Measurements from ENCODE around the gene CHRDL1. TPM values are rescaled to one million over a fixed set of nuclear protein-coding genes. Genes with fewer than 3 reads are reported as not detected.

The CHRDL1 gene
- total RNA-seq, 1 experiment from 2014 or later: not detected

GRCh38 chrX:110748256-110748806 lies 47.3 kb downstream of the CHRDL1 start:
- no TSS peak for BruUV-seq (replicated peaks)
- H3K4me3 Mint-ChIP-seq (ENCODE audit: unreplicated experiment): no peak overlapping the region
- intact Hi-C loops (cut with micrococcal nuclease): no loop called here
- peaks cover 11% of the 10 kb centered on the region for H3K4me1 Mint-ChIP-seq (ENCODE audit: insufficient read depth, unreplicated experiment)
- TF ChIP-seq, protein P1, sequence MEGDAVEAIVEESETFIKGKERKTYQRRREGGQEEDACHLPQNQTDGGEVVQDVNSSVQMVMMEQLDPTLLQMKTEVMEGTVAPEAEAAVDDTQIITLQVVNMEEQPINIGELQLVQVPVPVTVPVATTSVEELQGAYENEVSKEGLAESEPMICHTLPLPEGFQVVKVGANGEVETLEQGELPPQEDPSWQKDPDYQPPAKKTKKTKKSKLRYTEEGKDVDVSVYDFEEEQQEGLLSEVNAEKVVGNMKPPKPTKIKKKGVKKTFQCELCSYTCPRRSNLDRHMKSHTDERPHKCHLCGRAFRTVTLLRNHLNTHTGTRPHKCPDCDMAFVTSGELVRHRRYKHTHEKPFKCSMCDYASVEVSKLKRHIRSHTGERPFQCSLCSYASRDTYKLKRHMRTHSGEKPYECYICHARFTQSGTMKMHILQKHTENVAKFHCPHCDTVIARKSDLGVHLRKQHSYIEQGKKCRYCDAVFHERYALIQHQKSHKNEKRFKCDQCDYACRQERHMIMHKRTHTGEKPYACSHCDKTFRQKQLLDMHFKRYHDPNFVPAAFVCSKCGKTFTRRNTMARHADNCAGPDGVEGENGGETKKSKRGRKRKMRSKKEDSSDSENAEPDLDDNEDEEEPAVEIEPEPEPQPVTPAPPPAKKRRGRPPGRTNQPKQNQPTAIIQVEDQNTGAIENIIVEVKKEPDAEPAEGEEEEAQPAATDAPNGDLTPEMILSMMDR (IDR thresholded peaks at IDR 0.05; ENCODE audit: unreplicated experiment): no peak
- no peak overlapping the region for H3K27ac Mint-ChIP-seq (ENCODE audit: low read depth, unreplicated experiment)
- DNase-seq (ENCODE audit: unreplicated experiment): no peak
- no peaks in the 10 kb centered on the region for H3K9me3 Mint-ChIP-seq (ENCODE audit: unreplicated experiment)
- H3K27me3 Mint-ChIP-seq (ENCODE audit: insufficient read depth, unreplicated experiment): peaks cover 83% of the 10 kb centered on the region
- H3K36me3 Mint-ChIP-seq (ENCODE audit: insufficient read depth, unreplicated experiment): peaks cover 4% of the 10 kb centered on the region
- ChIA-PET POLR2A (no interaction called here), CTCF (interaction anchor here (0.8 kb wide), 1 partner anchor 11 kb away, joined by 4 read pairs; no protein-coding TSS in a partner anchor)

GRCh38 chrX:110746014-110746413 lies 49.6 kb downstream of the CHRDL1 start:
- POLR2A ChIA-PET: no interaction called here
- no peak for DNase-seq (ENCODE audit: unreplicated experiment)
- TF ChIP-seq, protein P1 (IDR thresholded peaks at IDR 0.05; ENCODE audit: unreplicated experiment): no peak
- Mint-ChIP-seq H3K9me3 (ENCODE audit: unreplicated experiment) (no peaks in the 10 kb centered on the region), H3K36me3 (ENCODE audit: insufficient read depth, unreplicated experiment) (peaks cover 5% of the 10 kb centered on the region), H3K4me1 (ENCODE audit: insufficient read depth, unreplicated experiment) (peaks cover 12% of the 10 kb centered on the region), H3K27me3 (ENCODE audit: insufficient read depth, unreplicated experiment) (peaks cover 65% of the 10 kb centered on the region), H3K4me3 (ENCODE audit: unreplicated experiment) (no peak overlapping the region), H3K27ac (ENCODE audit: low read depth, unreplicated experiment) (no peak overlapping the region)
- no TSS peak for BruUV-seq (replicated peaks)
- intact Hi-C loops (cut with micrococcal nuclease): no loop called here
- CTCF ChIA-PET: interaction anchor here (0.7 kb wide), 1 partner anchor 438 kb away, joined by 3 read pairs; no protein-coding TSS in a partner anchor

DNA sequence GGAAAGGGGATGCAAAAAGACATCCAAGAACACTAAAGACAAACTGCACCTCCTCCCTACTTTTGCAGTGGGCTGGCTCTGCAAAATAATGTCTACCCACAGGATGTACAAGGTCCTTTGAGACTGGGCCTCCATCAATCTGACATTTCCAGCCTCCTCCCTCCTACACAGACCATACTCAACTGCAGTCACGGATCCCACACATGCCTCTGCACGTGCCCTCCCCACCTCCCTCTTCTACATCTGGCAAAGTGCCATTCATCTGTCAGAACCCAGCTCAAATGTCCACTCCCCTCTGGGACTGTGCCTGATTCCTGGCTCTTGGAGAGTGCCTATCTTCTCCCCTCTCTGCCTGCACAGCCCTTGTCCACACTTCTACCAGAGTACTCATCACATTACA lies 50.3 kb downstream of the CHRDL1 start:
- POLR2A ChIA-PET: no interaction called here
- Mint-ChIP-seq H3K36me3 (ENCODE audit: insufficient read depth, unreplicated experiment) (peaks cover 5% of the 10 kb centered on the region), H3K4me3 (ENCODE audit: unreplicated experiment) (no peak overlapping the region), H3K27me3 (ENCODE audit: insufficient read depth, unreplicated experiment) (peaks cover 65% of the 10 kb centered on the region), H3K9me3 (ENCODE audit: unreplicated experiment) (no peaks in the 10 kb centered on the region), H3K27ac (ENCODE audit: low read depth, unreplicated experiment) (no peak overlapping the region), H3K4me1 (ENCODE audit: insufficient read depth, unreplicated experiment) (peaks cover 12% of the 10 kb centered on the region)
- intact Hi-C loops (cut with micrococcal nuclease): no loop called here
- TF ChIP-seq, protein P1 (IDR thresholded peaks at IDR 0.05; ENCODE audit: unreplicated experiment): no peak
- DNase-seq (ENCODE audit: unreplicated experiment): no peak
- BruUV-seq (replicated peaks): no TSS peak
- CTCF ChIA-PET: interaction anchor here (0.7 kb wide), 1 partner anchor 439 kb away, joined by 3 read pairs; no protein-coding TSS in a partner anchor

GRCh38 chrX:110743679-110744340 lies 51.8 kb downstream of the CHRDL1 start:
- no peak overlapping the region for H3K4me3 Mint-ChIP-seq (ENCODE audit: unreplicated experiment)
- no peak overlapping the region for H3K27ac Mint-ChIP-seq (ENCODE audit: low read depth, unreplicated experiment)
- H3K9me3 Mint-ChIP-seq (ENCODE audit: unreplicated experiment): no peaks in the 10 kb centered on the region
- TF ChIP-seq, protein P1 (IDR thresholded peaks at IDR 0.05; ENCODE audit: unreplicated experiment): no peak
- peaks cover 55% of the 10 kb centered on the region for H3K27me3 Mint-ChIP-seq (ENCODE audit: insufficient read depth, unreplicated experiment)
- intact Hi-C loops (cut with micrococcal nuclease): no loop called here
- H3K36me3 Mint-ChIP-seq (ENCODE audit: insufficient read depth, unreplicated experiment): peaks cover 5% of the 10 kb centered on the region
- CTCF ChIA-PET: interaction anchor here (0.6 kb wide), 1 partner anchor 103 kb away, joined by 5 read pairs; no protein-coding TSS in a partner anchor
- H3K4me1 Mint-ChIP-seq (ENCODE audit: insufficient read depth, unreplicated experiment): peaks cover 12% of the 10 kb centered on the region
- POLR2A ChIA-PET: no interaction called here
- BruUV-seq (replicated peaks): no TSS peak
- peak; percentile 6 for DNase-seq (ENCODE audit: unreplicated experiment)

Measured in MCF 10A (cell line).